GM12872 (cell line): ENCODE data around the gene AHDC1.

Experiments
- CTCF ChIP-seq: IDR thresholded peaks from 3 replicates; pipeline ENCODE4 v1.5.1; 2011; ENCODE audit warnings: low read depth, mild to moderate bottlenecking, low read length, moderate library complexity; ENCODE audit not compliant: insufficient read depth

AHDC1 gene

DNA sequence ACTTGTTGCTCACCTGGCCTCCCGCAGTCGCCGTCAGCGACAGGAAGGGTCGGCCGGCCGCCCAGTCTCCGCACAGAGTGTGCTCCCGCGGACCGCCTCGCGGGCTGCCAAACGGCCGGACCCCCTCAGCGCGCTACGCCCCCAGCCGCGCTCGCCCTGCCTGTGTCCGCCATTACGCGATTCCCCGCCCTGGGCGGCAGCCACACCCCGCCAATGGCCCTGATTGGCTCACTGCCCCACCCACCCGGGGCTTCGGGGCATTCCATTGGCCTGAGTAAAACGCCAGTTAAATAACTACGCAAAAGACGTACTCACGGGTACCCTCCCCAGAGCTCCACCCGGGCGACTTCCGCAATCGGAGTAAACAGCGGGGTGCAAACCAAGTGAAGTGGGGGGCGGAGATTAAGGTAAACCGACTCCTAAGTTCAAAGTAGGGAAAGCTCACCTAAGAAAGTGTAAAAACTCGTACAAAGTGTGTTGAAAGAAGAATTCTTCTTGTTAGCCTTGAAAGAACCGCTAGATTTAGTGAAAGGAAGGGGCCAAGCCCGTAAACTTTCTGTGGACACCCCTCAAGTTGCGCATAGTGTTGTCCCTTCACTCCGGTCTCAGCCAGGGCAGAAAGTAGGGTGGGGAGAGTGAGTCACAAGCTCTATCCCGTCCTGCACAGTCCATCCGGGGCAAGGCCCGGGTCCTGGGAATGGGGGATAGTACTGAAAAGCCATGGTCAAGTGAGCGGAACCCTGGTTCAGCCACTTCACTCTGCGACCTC lies 113.8 kb downstream of the AHDC1 start, which contains the start of gene WASF2:
Gene WASF2 (minus strand): TSS at position 195 of the 769 bp plus-strand sequence. CDS start 61,277 bp downstream, outside the sequence.
- no peak for TF ChIP-seq CTCF

- no peak for TF ChIP-seq CTCF
These were observed 114.4 kb downstream of the AHDC1 start for GRCh38 chr1:27489501-27489972.

- TF ChIP-seq CTCF, result no peak
These were observed 115.7 kb downstream of the AHDC1 start for GRCh38 chr1:27487966-27488884.

DNA sequence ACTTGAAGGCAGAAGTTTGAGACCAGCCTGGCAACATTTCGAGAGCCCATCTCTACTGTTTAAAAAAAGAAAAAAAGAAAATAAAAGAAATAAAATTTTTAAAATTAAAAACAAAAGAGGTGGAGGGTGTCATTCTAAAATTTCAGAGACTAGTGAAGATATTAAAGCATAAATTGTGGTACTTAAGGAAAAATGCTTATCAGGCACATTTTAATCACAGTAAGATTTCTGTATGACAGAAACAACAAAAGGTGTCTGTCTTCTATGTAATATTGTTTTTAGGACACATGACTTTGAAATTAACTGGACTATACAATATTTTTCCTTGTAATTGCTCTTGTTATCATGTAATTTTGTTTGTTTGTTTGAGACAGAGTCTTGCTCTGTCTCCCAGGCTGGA lies 118.6 kb downstream of the AHDC1 start:
- TF ChIP-seq CTCF, result no peak
